ENCODE results near the gene BCAM.

- TF ChIP-seq POLR2AphosphoS5 (IDR thresholded peaks at IDR 0.05) (no peak), CTCF (IDR thresholded peaks at IDR 0.05) (no peak)
These were observed 9.1 kb upstream of the BCAM start for GRCh38 chr19:44799627-44800346.
